Subcutaneous adipose tissue (tissue), 4 donors: Measurements from ENCODE around the gene COQ5. TPM values are rescaled to one million over a fixed set of nuclear protein-coding genes. Genes with fewer than 3 reads are reported as not detected.

Experiments used
- small RNA-seq: library from RNA; depleted of rRNA; stranded (forward); fragments of <200 nt; gene quantifications from one replicate; pipeline ENCODE3, GENCODE V24; 2016
- total RNA-seq, 4 donors: library from RNA; depleted of rRNA; stranded (reverse); fragments of >200 nt; gene quantifications; one replicate each; pipeline ENCODE4 v1.1.0, GENCODE V29; 2016
- TF ChIP-seq, protein P1 (sequence below): fragments of 450-650 bp; IDR thresholded peaks from one replicate; pipeline ENCODE4 v1.5.1; 2016; ENCODE audit warnings: low read depth, mild to moderate bottlenecking, control low read depth, antibody characterized with exemption, moderate library complexity

COQ5 gene
- total RNA-seq, 4 donors from 2014 or later: 29.0 to 33.5 (median 30.5) TPM

GRCh38 chr12:120460157-120460556 lies 68.8 kb downstream of the COQ5 start:
- TF ChIP-seq, protein P1, sequence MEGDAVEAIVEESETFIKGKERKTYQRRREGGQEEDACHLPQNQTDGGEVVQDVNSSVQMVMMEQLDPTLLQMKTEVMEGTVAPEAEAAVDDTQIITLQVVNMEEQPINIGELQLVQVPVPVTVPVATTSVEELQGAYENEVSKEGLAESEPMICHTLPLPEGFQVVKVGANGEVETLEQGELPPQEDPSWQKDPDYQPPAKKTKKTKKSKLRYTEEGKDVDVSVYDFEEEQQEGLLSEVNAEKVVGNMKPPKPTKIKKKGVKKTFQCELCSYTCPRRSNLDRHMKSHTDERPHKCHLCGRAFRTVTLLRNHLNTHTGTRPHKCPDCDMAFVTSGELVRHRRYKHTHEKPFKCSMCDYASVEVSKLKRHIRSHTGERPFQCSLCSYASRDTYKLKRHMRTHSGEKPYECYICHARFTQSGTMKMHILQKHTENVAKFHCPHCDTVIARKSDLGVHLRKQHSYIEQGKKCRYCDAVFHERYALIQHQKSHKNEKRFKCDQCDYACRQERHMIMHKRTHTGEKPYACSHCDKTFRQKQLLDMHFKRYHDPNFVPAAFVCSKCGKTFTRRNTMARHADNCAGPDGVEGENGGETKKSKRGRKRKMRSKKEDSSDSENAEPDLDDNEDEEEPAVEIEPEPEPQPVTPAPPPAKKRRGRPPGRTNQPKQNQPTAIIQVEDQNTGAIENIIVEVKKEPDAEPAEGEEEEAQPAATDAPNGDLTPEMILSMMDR: no peak

- TF ChIP-seq, protein P1: no peak
Observed at GRCh38 chr12:120457133-120457532, 71.8 kb downstream of the COQ5 start.

DNA sequence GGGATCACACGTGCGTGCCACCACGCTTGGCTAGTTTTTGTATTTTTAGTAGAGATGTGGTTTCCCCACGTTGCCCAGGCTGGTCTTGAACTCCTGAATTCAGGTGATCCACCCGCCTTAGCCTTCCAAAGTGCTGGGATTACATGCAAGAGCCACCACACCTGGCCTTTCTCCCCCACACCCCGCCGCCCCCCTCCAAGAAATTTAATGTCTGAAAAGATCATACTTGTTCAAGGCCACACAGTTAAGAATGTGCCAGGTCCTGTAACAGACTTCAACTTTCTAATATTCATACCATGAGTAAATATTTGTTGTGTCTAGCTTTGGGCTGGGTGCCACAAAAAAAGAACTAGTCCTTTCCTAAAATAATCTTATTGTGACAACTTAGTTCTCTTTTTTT lies 73.7 kb downstream of the COQ5 start:
- TF ChIP-seq, protein P1: no peak

GRCh38 chr12:120453977-120454376 lies 75.0 kb downstream of the COQ5 start:
- TF ChIP-seq, protein P1: no peak

Small RNA genes within 50 kb of the gene (small RNA-seq; reads per million reads assigned to genes)
- gene RF00019: 0.49 reads per million

Other genes with a start within 250 kb of the COQ5 start
- gene RNU4-2, start 237.3 kb downstream of the COQ5 start, total RNA-seq: under 1 TPM; under 0.01 TPM
- gene RNU4-1, start 235.9 kb downstream of the COQ5 start, total RNA-seq: under 1 TPM; under 0.01 TPM
- 1 to 10 TPM in 2 of 4 donors, under 1 TPM in 2; 0.82 to 10.0 (median 1.4) TPM for gene SIRT4, start 226.8 kb downstream of the COQ5 start, total RNA-seq
- not detected for gene PLA2G1B, start 201.4 kb downstream of the COQ5 start, total RNA-seq
- not detected for gene MSI1, start 160.0 kb downstream of the COQ5 start, total RNA-seq
- gene COX6A1, start 91.0 kb downstream of the COQ5 start, total RNA-seq: 100 to 1,000 TPM; 514 to 710 (median 569) TPM
- gene TRIAP1, start 82.8 kb downstream of the COQ5 start, total RNA-seq: 10 to 100 TPM; 12.6 to 31.8 (median 15.7) TPM
- gene GATC, start 82.7 kb downstream of the COQ5 start, total RNA-seq: 10 to 100 TPM; 18.1 to 29.3 (median 25.5) TPM
- 100 to 1,000 TPM in 1 of 4 donors, 10 to 100 TPM in 3; 61.4 to 100 (median 66.0) TPM for gene SRSF9, start 59.4 kb downstream of the COQ5 start, total RNA-seq
- 100 to 1,000 TPM in 3 of 4 donors, 10 to 100 TPM in 1; 70.6 to 280 (median 137) TPM for gene DYNLL1, start 33.0 kb downstream of the COQ5 start, total RNA-seq
- 100 to 1,000 TPM; 147 to 314 (median 180) TPM for gene RNF10, start 5.2 kb upstream of the COQ5 start, total RNA-seq
- 10 to 100 TPM; 20.4 to 57.4 (median 32.4) TPM for gene POP5, start 52.2 kb upstream of the COQ5 start, total RNA-seq
- 1 to 10 TPM in 1 of 4 donors, not detected in 3; 1.3 TPM for gene CABP1, start 111.5 kb upstream of the COQ5 start, total RNA-seq
- 10 to 100 TPM; 65.1 to 94.1 (median 85.8) TPM for gene MLEC, start 158.0 kb upstream of the COQ5 start, total RNA-seq
- gene UNC119B, start 181.3 kb upstream of the COQ5 start, total RNA-seq: 10 to 100 TPM; 11.3 to 24.1 (median 17.6) TPM
- gene ACADS, start 196.7 kb upstream of the COQ5 start, total RNA-seq: 100 to 1,000 TPM in 3 of 4 donors, 10 to 100 TPM in 1; 31.6 to 237 (median 106) TPM